ENCODE results near the gene DNAH2. TPM values are rescaled to one million over a fixed set of nuclear protein-coding genes. Genes with fewer than 3 reads are reported as not detected.

The DNAH2 gene
- total RNA-seq, 1 donor from 2014 or later: not detected

GRCh38 chr17:7727886-7728285, 10.3 kb downstream of the DNAH2 start:
- Mint-ChIP-seq H3K4me3 (no peak overlapping the region), H3K4me1 (no peaks in the 10 kb centered on the region), H3K36me3 (ENCODE audit: low read depth) (no peaks in the 10 kb centered on the region), H3K27me3 (peaks cover 25% of the 10 kb centered on the region), H3K9me3 (no peaks in the 10 kb centered on the region), H3K27ac (no peak overlapping the region)
- no peak for DNase-seq
- intact Hi-C loops (cut with micrococcal nuclease): no loop called here

- peaks cover 19% of the 10 kb centered on the region for H3K27me3 Mint-ChIP-seq
- H3K4me1 Mint-ChIP-seq: no peaks in the 10 kb centered on the region
- no peaks in the 10 kb centered on the region for H3K36me3 Mint-ChIP-seq (ENCODE audit: low read depth)
- intact Hi-C loops (cut with micrococcal nuclease): no loop called here
- DNase-seq: no peak
- no peaks in the 10 kb centered on the region for H3K9me3 Mint-ChIP-seq
- H3K4me3 Mint-ChIP-seq: no peak overlapping the region
- no peak overlapping the region for H3K27ac Mint-ChIP-seq
Observed at GRCh38 chr17:7729816-7730215, 12.3 kb downstream of the DNAH2 start.

GRCh38 chr17:7732981-7733539, 15.5 kb downstream of the DNAH2 start:
- Mint-ChIP-seq H3K27me3 (peaks cover 15% of the 10 kb centered on the region), H3K27ac (no peak overlapping the region), H3K4me1 (no peaks in the 10 kb centered on the region), H3K4me3 (no peak overlapping the region), H3K9me3 (no peaks in the 10 kb centered on the region), H3K36me3 (ENCODE audit: low read depth) (no peaks in the 10 kb centered on the region)
- intact Hi-C loops (cut with micrococcal nuclease): no loop called here
- DNase-seq: no peak

- H3K27me3 Mint-ChIP-seq: peaks cover 9% of the 10 kb centered on the region
- H3K9me3 Mint-ChIP-seq: no peaks in the 10 kb centered on the region
- H3K4me3 Mint-ChIP-seq: no peak overlapping the region
- DNase-seq: no peak
- H3K4me1 Mint-ChIP-seq: no peaks in the 10 kb centered on the region
- intact Hi-C loops (cut with micrococcal nuclease): no loop called here
- no peak overlapping the region for H3K27ac Mint-ChIP-seq
- H3K36me3 Mint-ChIP-seq (ENCODE audit: low read depth): no peaks in the 10 kb centered on the region
Observed at GRCh38 chr17:7737601-7738000, 20.1 kb downstream of the DNAH2 start.

- H3K27ac Mint-ChIP-seq: no peak overlapping the region
- H3K9me3 Mint-ChIP-seq: no peaks in the 10 kb centered on the region
- no peak for DNase-seq
- H3K4me1 Mint-ChIP-seq: no peaks in the 10 kb centered on the region
- no peak overlapping the region for H3K4me3 Mint-ChIP-seq
- H3K27me3 Mint-ChIP-seq: peaks cover 11% of the 10 kb centered on the region
- intact Hi-C loops (cut with micrococcal nuclease): loop anchor here (10.0 kb wide), 1 partner anchor 115 kb away; the partner anchor contains the start of genes CYB5D1, NAA38 and TMEM88
- no peaks in the 10 kb centered on the region for H3K36me3 Mint-ChIP-seq (ENCODE audit: low read depth)
Observed at GRCh38 chr17:7739746-7740145, 22.2 kb downstream of the DNAH2 start.

GRCh38 chr17:7740481-7741001, 23.0 kb downstream of the DNAH2 start:
- H3K4me1 Mint-ChIP-seq: no peaks in the 10 kb centered on the region
- H3K4me3 Mint-ChIP-seq: no peak overlapping the region
- intact Hi-C loops (cut with micrococcal nuclease): loop anchor here (10.0 kb wide), 1 partner anchor 114 kb away; the partner anchor contains the start of genes CYB5D1, NAA38 and TMEM88
- no peak for DNase-seq
- H3K36me3 Mint-ChIP-seq (ENCODE audit: low read depth): no peaks in the 10 kb centered on the region
- peaks cover 12% of the 10 kb centered on the region for H3K27me3 Mint-ChIP-seq
- H3K27ac Mint-ChIP-seq: no peak overlapping the region
- H3K9me3 Mint-ChIP-seq: no peaks in the 10 kb centered on the region

GRCh38 chr17:7742729-7743128, 25.2 kb downstream of the DNAH2 start:
- H3K4me3 Mint-ChIP-seq: no peak overlapping the region
- no peaks in the 10 kb centered on the region for H3K36me3 Mint-ChIP-seq (ENCODE audit: low read depth)
- no peak overlapping the region for H3K27ac Mint-ChIP-seq
- DNase-seq: no peak
- no peaks in the 10 kb centered on the region for H3K4me1 Mint-ChIP-seq
- no peaks in the 10 kb centered on the region for H3K9me3 Mint-ChIP-seq
- peaks cover 20% of the 10 kb centered on the region for H3K27me3 Mint-ChIP-seq
- intact Hi-C loops (cut with micrococcal nuclease): loop anchor here (1.0 to 10.0 kb wide), 4 partner anchors 80 to 314 kb away; partner anchors contain the start of genes CYB5D1, NAA38 and TMEM88

- H3K27ac Mint-ChIP-seq: no peak overlapping the region
- H3K9me3 Mint-ChIP-seq: no peaks in the 10 kb centered on the region
- H3K4me1 Mint-ChIP-seq: no peaks in the 10 kb centered on the region
- peaks cover 23% of the 10 kb centered on the region for H3K27me3 Mint-ChIP-seq
- no peak for DNase-seq
- H3K4me3 Mint-ChIP-seq: no peak overlapping the region
- intact Hi-C loops (cut with micrococcal nuclease): loop anchor here (10.0 kb wide), 1 partner anchor 110 kb away; the partner anchor contains the start of genes CYB5D1, NAA38 and TMEM88
- no peaks in the 10 kb centered on the region for H3K36me3 Mint-ChIP-seq (ENCODE audit: low read depth)
Observed at GRCh38 chr17:7744416-7744815, 26.9 kb downstream of the DNAH2 start.

- H3K36me3 Mint-ChIP-seq (ENCODE audit: low read depth): no peaks in the 10 kb centered on the region
- intact Hi-C loops (cut with micrococcal nuclease): loop anchor here (10.0 kb wide), 1 partner anchor 109 kb away; the partner anchor contains the start of genes CYB5D1, NAA38 and TMEM88
- no peak overlapping the region for H3K27ac Mint-ChIP-seq
- H3K27me3 Mint-ChIP-seq: peaks cover 18% of the 10 kb centered on the region
- no peaks in the 10 kb centered on the region for H3K9me3 Mint-ChIP-seq
- no peak overlapping the region for H3K4me3 Mint-ChIP-seq
- no peak for DNase-seq
- H3K4me1 Mint-ChIP-seq: no peaks in the 10 kb centered on the region
Observed at GRCh38 chr17:7745748-7746470, 28.4 kb downstream of the DNAH2 start.

GRCh38 chr17:7747635-7748071, 30.1 kb downstream of the DNAH2 start:
- H3K4me1 Mint-ChIP-seq: no peaks in the 10 kb centered on the region
- H3K36me3 Mint-ChIP-seq (ENCODE audit: low read depth): no peaks in the 10 kb centered on the region
- H3K9me3 Mint-ChIP-seq: no peaks in the 10 kb centered on the region
- H3K4me3 Mint-ChIP-seq: no peak overlapping the region
- H3K27ac Mint-ChIP-seq: no peak overlapping the region
- intact Hi-C loops (cut with micrococcal nuclease): loop anchor here (10.0 kb wide), 1 partner anchor 107 kb away; the partner anchor contains the start of genes CYB5D1, NAA38 and TMEM88
- DNase-seq: no peak
- H3K27me3 Mint-ChIP-seq: peaks cover 18% of the 10 kb centered on the region

- Mint-ChIP-seq H3K4me1 (no peaks in the 10 kb centered on the region), H3K27me3 (peaks cover 18% of the 10 kb centered on the region), H3K4me3 (no peak overlapping the region), H3K9me3 (no peaks in the 10 kb centered on the region), H3K36me3 (ENCODE audit: low read depth) (no peaks in the 10 kb centered on the region), H3K27ac (no peak overlapping the region)
- no peak for DNase-seq
- intact Hi-C loops (cut with micrococcal nuclease): loop anchor here (10.0 kb wide), 1 partner anchor 107 kb away; the partner anchor contains the start of genes CYB5D1, NAA38 and TMEM88
Observed at GRCh38 chr17:7748076-7748775, 30.7 kb downstream of the DNAH2 start.

- H3K27ac Mint-ChIP-seq: no peak overlapping the region
- H3K36me3 Mint-ChIP-seq (ENCODE audit: low read depth): no peaks in the 10 kb centered on the region
- DNase-seq: no peak
- no peak overlapping the region for H3K4me3 Mint-ChIP-seq
- H3K4me1 Mint-ChIP-seq: no peaks in the 10 kb centered on the region
- peaks cover 19% of the 10 kb centered on the region for H3K27me3 Mint-ChIP-seq
- intact Hi-C loops (cut with micrococcal nuclease): no loop called here
- H3K9me3 Mint-ChIP-seq: no peaks in the 10 kb centered on the region
Observed at GRCh38 chr17:7750321-7750821, 32.8 kb downstream of the DNAH2 start.

- DNase-seq: no peak
- no peaks in the 10 kb centered on the region for H3K9me3 Mint-ChIP-seq
- no peaks in the 10 kb centered on the region for H3K4me1 Mint-ChIP-seq
- no peak overlapping the region for H3K4me3 Mint-ChIP-seq
- intact Hi-C loops (cut with micrococcal nuclease): no loop called here
- peaks cover 6% of the 10 kb centered on the region for H3K27me3 Mint-ChIP-seq
- H3K36me3 Mint-ChIP-seq (ENCODE audit: low read depth): no peaks in the 10 kb centered on the region
- no peak overlapping the region for H3K27ac Mint-ChIP-seq
Observed at GRCh38 chr17:7754656-7755055, 37.1 kb downstream of the DNAH2 start.
